Kasumi-1 (cell line): ENCODE results near the gene GPR171.

Source experiments
- DNase-seq, 2 experiments: peaks; one replicate each; lab custom pipeline; 2025; lab: John Stamatoyannopoulos, UW

Gene GPR171

GRCh38 chr3:151213881-151214280 is 10.9 kb upstream of the GPR171 start:
- no peak for DNase-seq

DNA sequence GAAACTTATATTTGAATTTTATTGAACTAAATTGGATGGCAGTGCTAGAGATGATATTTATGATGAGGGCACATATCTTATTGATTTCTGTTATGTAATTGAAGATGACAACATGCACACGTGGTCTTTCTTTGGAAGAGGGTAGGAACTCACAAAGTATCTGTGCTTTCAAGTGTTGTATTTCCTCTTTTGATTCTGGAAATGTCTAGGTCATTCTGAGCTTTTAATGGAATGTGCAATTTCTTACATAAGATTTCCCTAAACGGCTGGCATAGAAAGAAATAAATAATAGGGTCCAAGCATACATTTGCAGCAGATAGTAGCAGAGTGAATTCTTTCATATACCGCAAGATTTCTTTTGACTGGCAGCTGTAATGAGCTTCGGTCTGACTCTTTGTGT is 10.1 kb upstream of the GPR171 start:
- no peak for DNase-seq

DNA sequence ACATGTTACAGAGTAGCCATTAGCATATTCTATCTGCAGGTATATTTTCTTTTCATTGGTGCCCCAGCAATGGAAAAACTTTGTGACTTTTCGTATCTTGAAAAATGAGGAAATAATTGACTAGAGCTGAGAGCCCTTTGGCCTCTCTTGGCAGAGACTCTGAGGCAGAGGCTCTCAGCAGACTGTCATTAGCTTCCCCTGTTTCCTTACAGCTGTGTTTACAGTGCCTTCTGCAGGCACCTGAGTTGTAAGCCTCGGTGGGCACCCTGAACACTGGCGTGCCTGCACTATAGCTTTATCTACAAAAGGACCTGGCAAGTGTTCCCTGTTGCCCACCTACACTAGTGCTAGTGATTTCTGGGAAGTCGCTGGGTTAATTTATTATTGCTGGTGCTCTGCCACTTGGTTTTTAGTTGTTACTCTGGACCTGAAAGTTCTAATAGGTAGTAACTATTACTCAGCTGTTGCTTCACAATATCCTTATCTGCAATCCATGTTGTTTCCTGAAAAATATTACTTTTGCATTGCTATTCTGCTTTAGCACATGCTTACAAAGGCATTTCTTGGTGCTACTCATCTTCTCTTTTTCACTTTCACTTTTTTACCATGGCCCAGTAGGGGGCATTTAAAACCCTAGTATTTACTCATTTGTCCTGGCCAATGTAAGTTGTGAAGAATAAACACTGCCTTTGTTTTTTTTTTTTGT is 7.8 kb upstream of the GPR171 start:
- peak; percentile 32 to 39 for DNase-seq

DNA sequence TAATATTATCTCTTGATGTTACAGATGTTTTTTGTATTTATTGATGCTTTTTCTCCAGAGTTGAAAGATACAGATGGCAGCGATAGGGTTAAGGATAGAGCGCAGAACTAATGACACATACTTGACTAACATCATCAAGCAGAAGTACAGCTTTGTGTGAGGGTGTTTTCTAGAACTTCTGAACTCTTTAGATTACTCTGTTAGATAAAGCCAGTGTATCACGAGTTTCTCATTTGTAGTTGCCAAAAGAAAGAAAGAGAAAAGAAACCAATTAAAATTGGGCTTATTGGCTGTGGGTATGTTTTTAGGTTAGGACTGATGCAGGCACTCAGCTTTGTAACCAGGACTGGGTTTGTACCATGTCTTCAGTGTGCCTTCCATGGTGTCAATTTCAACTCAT is 6.6 kb upstream of the GPR171 start:
- no peak for DNase-seq

GRCh38 chr3:151206201-151206600 is 3.2 kb upstream of the GPR171 start:
- no peak for DNase-seq

DNA sequence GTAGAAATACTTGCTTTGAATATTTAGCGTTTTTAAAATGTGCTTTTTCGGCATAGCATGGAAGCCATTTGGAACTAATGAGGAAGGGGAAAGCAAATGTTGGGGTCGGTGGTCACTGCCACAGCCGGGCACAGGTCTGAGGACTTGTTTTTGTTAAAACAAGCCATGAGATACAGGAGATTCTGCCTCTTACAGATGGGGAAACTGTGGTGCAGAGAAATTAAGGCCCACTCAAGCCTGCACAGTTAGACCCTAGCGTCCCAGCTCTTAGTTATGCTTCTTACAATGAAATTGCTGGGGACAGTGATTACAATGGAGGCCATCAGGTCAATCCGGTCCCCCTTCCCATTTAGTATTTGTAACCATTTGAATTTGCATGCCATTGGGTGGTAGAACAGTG is 2.5 kb upstream of the GPR171 start:
- DNase-seq: no peak

GRCh38 chr3:151204530-151205402 is 1.8 kb upstream of the GPR171 start:
- DNase-seq: no peak

GRCh38 chr3:151201051-151201730 is 1.8 kb downstream of the GPR171 start:
- DNase-seq: no peak

- DNase-seq: no peak
These were observed 2.4 kb downstream of the GPR171 start for GRCh38 chr3:151200586-151200985.

DNA sequence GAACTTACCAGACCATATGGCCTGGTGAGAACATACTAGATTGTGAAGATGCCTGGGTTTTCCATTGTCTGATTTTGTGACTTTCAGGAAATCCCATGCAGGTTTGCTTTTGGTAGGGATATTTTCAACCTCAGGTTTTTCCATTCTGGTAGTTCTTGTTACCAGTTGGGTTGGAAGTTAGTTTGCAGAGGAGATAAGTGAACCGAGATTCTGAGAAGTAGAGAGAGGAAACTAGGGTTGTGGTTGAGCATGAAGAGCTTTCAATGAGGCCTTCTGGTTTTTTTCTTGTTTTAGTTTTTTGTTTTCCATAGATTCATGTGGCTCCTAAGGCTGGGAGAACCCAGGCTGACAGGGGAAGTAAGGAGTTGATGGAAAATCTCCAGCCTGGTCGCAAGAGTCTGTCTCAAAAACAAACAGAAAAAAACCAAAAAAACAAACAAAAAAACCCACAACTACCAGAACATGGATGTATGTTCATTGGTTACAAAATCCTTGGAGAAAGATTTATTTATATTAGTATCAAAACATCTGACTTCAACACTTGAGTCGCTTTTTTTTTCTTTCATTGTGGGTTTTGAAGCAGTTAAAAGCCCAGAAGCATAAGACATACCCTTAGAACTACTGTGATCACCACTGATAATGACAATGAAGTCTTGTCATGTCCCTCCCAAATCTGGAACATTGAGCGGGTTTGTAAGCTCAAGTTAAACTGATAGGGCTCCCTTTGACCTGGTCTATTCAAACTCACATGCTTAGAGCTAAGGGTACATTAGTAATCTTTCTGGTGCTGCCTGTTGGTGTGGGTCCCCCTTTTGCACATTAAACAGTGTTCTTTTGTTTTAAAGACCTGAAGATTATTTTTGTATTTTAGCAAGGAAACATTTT is 3.2 kb downstream of the GPR171 start:
- DNase-seq: no peak

DNA sequence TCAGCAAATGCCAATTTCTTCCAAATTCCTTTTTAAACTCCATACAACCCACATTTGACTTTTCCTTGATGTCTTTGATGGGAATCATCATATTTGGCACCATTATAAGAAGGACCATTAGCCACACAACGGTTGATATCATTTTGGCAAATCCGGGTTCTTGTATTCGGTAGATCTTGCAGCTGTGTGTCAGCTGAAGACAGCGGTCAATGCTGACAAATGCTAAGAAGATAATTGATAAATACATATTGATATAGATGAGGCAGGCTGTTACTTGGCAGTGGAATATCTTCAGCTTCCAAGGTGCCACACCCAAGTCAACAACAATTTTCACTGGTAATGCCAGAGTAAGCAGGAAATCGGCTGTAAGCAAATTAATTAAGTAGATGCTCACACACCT is 4.2 kb downstream of the GPR171 start:
- no peak for DNase-seq

DNA sequence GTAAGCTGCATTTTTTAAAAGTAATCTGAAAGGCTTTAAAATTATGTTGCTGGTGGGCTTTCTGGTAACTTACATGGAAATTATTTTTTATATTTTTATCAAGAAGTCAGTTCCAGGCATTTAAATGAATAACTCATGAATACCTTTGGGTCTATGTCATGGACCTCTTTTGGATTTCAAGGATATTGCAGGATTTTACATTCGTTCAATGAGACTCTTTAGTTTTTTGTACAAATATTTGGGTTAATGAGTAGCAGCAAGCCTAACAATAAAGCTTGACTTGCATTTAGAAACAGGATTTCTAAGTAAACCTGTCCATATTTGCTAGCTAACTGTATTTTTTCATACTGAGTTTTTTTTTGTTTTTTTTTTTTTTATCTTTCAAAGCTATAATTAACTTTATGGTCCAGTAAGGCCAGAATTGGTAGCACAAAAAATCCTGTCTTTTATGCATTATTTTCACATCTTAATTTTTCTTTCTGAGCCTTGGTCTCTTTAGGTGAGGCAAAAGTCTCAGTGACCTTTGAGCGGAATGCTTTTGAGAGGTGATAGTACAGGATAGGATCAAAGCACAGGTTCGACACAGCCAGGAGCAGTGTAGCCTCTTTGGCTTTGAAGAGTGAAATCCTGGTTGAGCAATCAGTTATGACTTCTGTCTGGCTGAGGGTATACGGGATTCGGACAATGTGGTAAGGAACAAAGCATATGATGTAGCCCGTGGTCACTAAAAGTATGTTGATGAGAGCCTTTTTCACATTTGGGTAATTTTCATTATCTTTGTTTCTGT is 4.8 kb downstream of the GPR171 start:
- no peak for DNase-seq

DNA sequence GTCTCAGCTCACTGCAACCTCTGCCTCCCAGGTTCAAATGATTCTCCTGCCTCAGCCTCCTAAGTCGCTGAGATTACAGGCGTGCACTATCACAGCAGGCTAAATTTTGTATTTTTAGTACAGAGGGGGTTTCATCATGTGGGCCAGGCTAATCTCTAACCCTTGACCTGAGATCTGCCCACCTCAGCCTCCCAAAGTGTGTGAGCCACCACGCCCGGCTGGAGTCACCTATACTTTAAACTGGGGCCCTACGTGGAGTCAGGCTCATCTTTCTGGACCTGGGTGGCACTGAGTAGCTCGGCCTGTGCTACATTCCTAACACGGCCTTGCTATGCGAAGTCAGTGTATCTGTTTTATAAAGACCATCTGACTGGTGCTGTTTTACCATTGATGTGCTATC is 5.8 kb downstream of the GPR171 start:
- DNase-seq: no peak

GRCh38 chr3:151196434-151196833 is 6.6 kb downstream of the GPR171 start:
- no peak for DNase-seq

- DNase-seq: no peak
These were observed 7.2 kb downstream of the GPR171 start for GRCh38 chr3:151195826-151196225.

- DNase-seq: no peak
These were observed 10.5 kb downstream of the GPR171 start for GRCh38 chr3:151192545-151192944.

GRCh38 chr3:151191095-151191494 is 11.9 kb downstream of the GPR171 start:
- no peak for DNase-seq

- no peak for DNase-seq
These were observed 19.7 kb downstream of the GPR171 start for GRCh38 chr3:151183265-151183671.

DNA sequence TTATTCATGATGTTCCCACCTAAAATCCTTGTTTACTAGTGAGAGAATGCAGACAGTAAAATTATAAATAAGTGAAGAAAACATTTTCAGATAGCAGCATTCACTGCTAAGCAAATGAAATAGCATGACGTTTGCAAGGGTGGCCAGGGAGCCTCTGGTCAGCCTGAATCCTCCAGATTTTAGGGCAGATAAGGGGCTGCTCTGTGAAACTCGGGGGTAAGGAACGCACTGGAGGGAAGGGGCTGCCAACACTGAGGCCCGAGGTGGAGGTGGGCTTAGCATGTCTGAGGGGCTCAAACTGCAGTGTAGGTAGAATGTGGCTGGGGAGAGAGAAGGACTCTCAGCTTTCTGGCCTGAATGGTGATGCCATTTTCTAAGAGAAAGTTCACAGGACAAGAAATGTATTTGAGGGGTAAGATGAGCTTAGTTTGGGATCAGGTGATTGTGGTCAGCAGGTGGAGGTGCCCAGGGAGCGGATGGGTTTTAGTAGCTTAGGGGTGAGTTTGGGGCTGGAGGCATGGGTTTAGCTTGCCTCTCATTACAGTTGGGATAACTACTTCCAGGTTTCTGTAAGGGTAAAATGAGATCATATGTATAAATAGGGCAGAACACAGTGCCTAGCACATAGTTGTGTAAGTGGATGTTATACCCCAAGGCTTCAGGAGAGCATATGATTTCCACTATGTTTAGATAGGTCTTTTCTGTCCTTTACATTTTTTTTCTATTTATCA is 20.5 kb downstream of the GPR171 start:
- DNase-seq: no peak

- DNase-seq: no peak
These were observed 24.7 kb downstream of the GPR171 start for GRCh38 chr3:151178208-151178845.
